SK-N-SH (cell line): ENCODE data around the gene RPS6KB2. TPM values are rescaled to one million over a fixed set of nuclear protein-coding genes. Genes with fewer than 3 reads are reported as not detected.

ENCODE experiments used
- CTCF ChIA-PET: fragments of 300-600, 350-600 bp; formaldehyde crosslinking; extraction: SDS; loops from one replicate; lab custom pipeline; 2021; lab: Yijun Ruan, JAX
- POLR2A ChIA-PET: fragments of 350-600 bp; sonication (Branson Sonifier 250); formaldehyde crosslinking; extraction: SDS; loops from one replicate; lab custom pipeline; 2020; ENCODE audit warnings: antibody characterized with exemption, inconsistent platforms; lab: Yijun Ruan, JAX
- DNase-seq: peaks from one replicate; pipeline ENCODE4 v3.0.0; 2012
- H2AFZ ChIP-seq: fragments of 200-600 bp; sonication (generic); 2 replicates; pipeline ENCODE4 v1.8.1; 2016; ENCODE audit warnings: antibody characterized with exemption, mild to moderate bottlenecking, low read depth
- H3F3A ChIP-seq: fragments of 200-600 bp; sonication (generic); replicated peaks from 2 replicates; pipeline ENCODE3; 2016; ENCODE audit warnings: antibody characterized with exemption, mild to moderate bottlenecking; ENCODE audit not compliant: insufficient read depth
- H3K27ac ChIP-seq, 2 experiments: fragments of 200-500 bp in 1 of 2; fragments of 200-600 bp in 1 of 2; sonication (Bioruptor generic) in 1 of 2; sonication (generic), shearing (Covaris generic) in 1 of 2; 2 replicates each; pipeline versions ENCODE4 v1.5.1 to v1.6.1; 2014 to 2016; ENCODE audit warnings: low read depth in 2 of 2, inconsistent platforms in 1 of 2, low read length in 1 of 2, mild to moderate bottlenecking in 1 of 2, mixed read lengths in 1 of 2
- H3K27me3 ChIP-seq: fragments of 200-600 bp; sonication (generic), shearing (Covaris generic); 2 replicates; pipeline ENCODE4 v1.6.1; 2016; ENCODE audit warnings: mixed run types; ENCODE audit not compliant: insufficient read depth
- H3K36me3 ChIP-seq, 2 experiments: fragments of 200-500 bp in 1 of 2; fragments of 200-600 bp in 1 of 2; sonication (Bioruptor generic) in 1 of 2; sonication (generic) in 1 of 2; replicated peaks in 1 of 2; 2 replicates each; pipeline versions ENCODE3 to v1.5.1; 2014 to 2016; ENCODE audit warnings: low read length in 1 of 2, mild to moderate bottlenecking in 1 of 2; ENCODE audit not compliant: insufficient read depth in 2 of 2, control insufficient read depth in 1 of 2
- H3K4me1 ChIP-seq, 2 experiments: fragments of 200-500 bp in 1 of 2; fragments of 200-600 bp in 1 of 2; sonication (Bioruptor generic) in 1 of 2; sonication (generic), shearing (Covaris generic) in 1 of 2; 2 replicates each; pipeline versions ENCODE4 v1.5.1 to v1.6.1; 2014 to 2016; ENCODE audit warnings: low read depth in 1 of 2, low read length in 1 of 2, mixed run types in 1 of 2; ENCODE audit not compliant: insufficient read depth in 2 of 2, control insufficient read depth in 1 of 2
- H3K4me2 ChIP-seq: fragments of 200-600 bp; sonication (generic), shearing (Covaris generic); 2 replicates; pipeline ENCODE4 v1.6.1; 2017; ENCODE audit warnings: mixed run types
- H3K4me3 ChIP-seq, 2 experiments: fragments of 200-500 bp in 1 of 2; fragments of 200-600 bp in 1 of 2; sonication (Bioruptor generic) in 1 of 2; sonication (generic), shearing (Covaris generic) in 1 of 2; 2 replicates each; pipeline versions ENCODE4 v1.5.1 to v1.8.1; 2014 to 2016; ENCODE audit warnings: low read depth in 2 of 2, inconsistent platforms in 1 of 2, low read length in 1 of 2, mild to moderate bottlenecking in 1 of 2, mixed read lengths in 1 of 2, moderate library complexity in 1 of 2
- H3K79me2 ChIP-seq: fragments of 200-600 bp; sonication (generic); 2 replicates; pipeline ENCODE4 v1.8.1; 2017; ENCODE audit warnings: mild to moderate bottlenecking; ENCODE audit not compliant: insufficient read depth
- H3K9ac ChIP-seq: fragments of 200-600 bp; sonication (generic); 2 replicates; pipeline ENCODE4 v1.6.1; 2017; ENCODE audit warnings: mixed run types
- H3K9me2 ChIP-seq: fragments of 200-600 bp; sonication (generic); 2 replicates; pipeline ENCODE4 v1.6.1; 2017; ENCODE audit warnings: mixed run types
- H3K9me3 ChIP-seq: fragments of 200-600 bp; sonication (generic); 2 replicates; pipeline ENCODE4 v1.6.1; 2017; ENCODE audit warnings: mixed run types, mild to moderate bottlenecking, moderate library complexity
- H4K20me1 ChIP-seq: fragments of 200-600 bp; sonication (generic); 2 replicates; pipeline ENCODE4 v1.6.1; 2017; ENCODE audit warnings: mild to moderate bottlenecking, mixed run types; ENCODE audit not compliant: insufficient read depth
- CHD2 ChIP-seq: fragments of 150-350 bp; IDR thresholded peaks from 2 replicates; pipeline ENCODE4 v1.6.1; 2018; ENCODE audit warnings: low read length; ENCODE audit not compliant: partially characterized antibody
- FOXJ3 ChIP-seq: sonication (generic); formaldehyde crosslinking; IDR thresholded peaks from 2 replicates; pipeline ENCODE4 v1.5.1; 2020; ENCODE audit warnings: mild to moderate bottlenecking, missing genetic modification reagents
- FOXM1 ChIP-seq: IDR thresholded peaks from 2 replicates; pipeline ENCODE4 v1.4.0; 2012; ENCODE audit warnings: low read depth, mild to moderate bottlenecking
- GATA2 ChIP-seq: sonication (generic); formaldehyde crosslinking; IDR thresholded peaks from 2 replicates; pipeline ENCODE4 v1.5.0; 2020; ENCODE audit warnings: mild to moderate bottlenecking, missing genetic modification reagents
- MXI1 ChIP-seq: IDR thresholded peaks from 2 replicates; pipeline ENCODE4 v1.6.1; 2012; ENCODE audit warnings: mild to moderate bottlenecking, low read depth, low read length, improper control_type of control experiment
- NFIC ChIP-seq: IDR thresholded peaks from 2 replicates; pipeline ENCODE4 v1.4.0; 2012; ENCODE audit warnings: borderline replicate concordance
- NRF1 ChIP-seq: IDR thresholded peaks from 2 replicates; pipeline ENCODE4 v1.6.1; 2012; ENCODE audit warnings: low read depth, mild to moderate bottlenecking, low read length
- RAD21 ChIP-seq: IDR thresholded peaks from 2 replicates; pipeline ENCODE4 v1.6.1; 2012; ENCODE audit warnings: mild to moderate bottlenecking, low read length
- RFX5 ChIP-seq: IDR thresholded peaks from 2 replicates; pipeline ENCODE4 v1.6.1; 2012; ENCODE audit warnings: mild to moderate bottlenecking, improper control_type of control experiment, low read length
- RXRA ChIP-seq: IDR thresholded peaks from 2 replicates; pipeline ENCODE4 v1.4.0; 2012; ENCODE audit warnings: low read depth, mild to moderate bottlenecking, borderline replicate concordance
- SIN3A ChIP-seq: IDR thresholded peaks from 2 replicates; pipeline ENCODE4 v1.6.1; 2012; ENCODE audit warnings: low read depth, mild to moderate bottlenecking, low read length, moderate library complexity, borderline replicate concordance
- SMC3 ChIP-seq: IDR thresholded peaks from 2 replicates; pipeline ENCODE4 v1.6.1; 2012; ENCODE audit warnings: low read depth, low read length, improper control_type of control experiment
- USF1 ChIP-seq: IDR thresholded peaks from 2 replicates; pipeline ENCODE4 v1.4.0; 2012; ENCODE audit warnings: low read depth, borderline replicate concordance
- YY1 ChIP-seq: IDR thresholded peaks from 2 replicates; pipeline ENCODE4 v1.4.0; 2012; ENCODE audit warnings: low read depth, mild to moderate bottlenecking
- WGBS: methylation state at CpG from one replicate; pipeline ENCODE4 v1.1.6; 2017; ENCODE audit warnings: low lambda C conversion rate; 5-methylcytosine and 5-hydroxymethylcytosine counted together
- polyA plus RNA-seq, 3 experiments: library from polyadenylated mRNA; depleted of rRNA; stranded (reverse); fragments of >200 nt; gene quantifications; 2 replicates each; pipeline ENCODE4 v1.2.3, GENCODE V29; 2012
- TF ChIP-seq, protein P1 (sequence below): IDR thresholded peaks from 2 replicates; pipeline ENCODE4; 2012
- TF ChIP-seq, protein P2 (sequence below): fragments of 150-350 bp; IDR thresholded peaks from 2 replicates; pipeline ENCODE4 v1.6.1; 2016; ENCODE audit warnings: mild to moderate bottlenecking, low read depth, low read length
- TF ChIP-seq, protein P3 (sequence below): IDR thresholded peaks from 2 replicates; pipeline ENCODE4 v1.6.1; 2012; ENCODE audit warnings: mild to moderate bottlenecking, low read depth, low read length, moderate library complexity

Gene RPS6KB2
- polyA plus RNA-seq, 1 of the 3 experiments (the other 2 are of a cell fraction) = 52.0 TPM

DNA sequence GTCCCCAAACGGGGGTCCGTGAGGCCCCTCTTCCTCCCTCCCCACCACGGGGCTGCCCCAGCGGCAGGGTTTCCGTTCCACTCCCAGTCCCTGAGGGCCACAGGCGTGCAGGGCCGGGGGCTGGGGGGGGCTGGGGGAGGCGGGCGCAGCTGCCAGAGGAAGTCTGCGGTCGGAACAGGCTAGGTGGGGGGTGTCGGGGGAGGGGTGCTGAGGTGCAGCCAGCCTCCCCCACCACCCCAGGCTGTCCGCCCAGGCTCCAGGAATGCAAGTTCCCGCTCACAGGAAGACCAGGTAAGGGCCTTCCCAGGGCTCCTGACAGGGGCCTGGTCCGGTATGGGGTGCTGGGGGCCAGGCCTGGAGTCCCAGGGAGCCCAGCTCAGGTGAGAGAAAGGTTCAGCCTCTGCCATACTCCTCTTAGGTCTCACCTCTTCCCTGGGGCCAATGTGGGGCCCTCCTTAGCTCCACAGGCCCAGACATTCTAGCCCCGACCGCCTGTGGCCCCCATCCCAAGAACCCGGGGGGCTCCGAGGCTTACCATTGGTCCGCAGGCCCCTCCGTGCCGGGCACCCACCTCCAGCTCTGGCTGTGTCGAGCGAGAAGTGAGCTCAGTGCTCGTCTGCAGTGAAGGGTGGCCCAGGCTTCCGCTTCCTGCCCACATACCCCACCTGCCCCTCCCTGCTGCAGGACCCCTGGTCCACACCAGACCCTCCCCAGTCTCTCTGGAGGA, 9.0 kb downstream of the RPS6KB2 start, which contains the start of gene PTPRCAP:
Gene PTPRCAP, minus strand, starts transcription at position 601 of the 727 bp plus-strand sequence. Its CDS starts 63 bp downstream, at position 538.
- CTCF ChIA-PET = no interaction called here
- Histone ChIP-seq H3K4me3 (no peak within 1 kb of the TSS), H3K4me2 (no peak within 1 kb of the TSS), H3F3A (no peaks in the 10 kb centered on the region), H3K27ac (no peak within 1 kb of the TSS), H2AFZ (no peak within 1 kb of the TSS), H3K27me3 (no peaks in the 10 kb centered on the region), H3K9ac (no peak within 1 kb of the TSS), H4K20me1 (no peaks in the 10 kb centered on the region), H3K9me3 (no peaks in the 10 kb centered on the region), H3K36me3 (peaks cover 3 to 54% of the 10 kb centered on the region in 2 experiments), H3K79me2 (peaks cover 2% of the 10 kb centered on the region; the same call in 1 of the 2 replicates), H3K4me1 (peaks cover 0 to 5% of the 10 kb centered on the region in 2 experiments; a peak in 2 of 4 replicates), H3K9me2 (no peaks in the 10 kb centered on the region)
- TF ChIP-seq YY1 = no peak
- no peak for TF ChIP-seq RFX5
- no peak for TF ChIP-seq RXRA
- no peak for TF ChIP-seq USF1
- no peak for TF ChIP-seq FOXJ3 (CRISPR knock-in tag)
- no peak for TF ChIP-seq RAD21
- no peak for TF ChIP-seq FOXM1
- TF ChIP-seq, protein P1, sequence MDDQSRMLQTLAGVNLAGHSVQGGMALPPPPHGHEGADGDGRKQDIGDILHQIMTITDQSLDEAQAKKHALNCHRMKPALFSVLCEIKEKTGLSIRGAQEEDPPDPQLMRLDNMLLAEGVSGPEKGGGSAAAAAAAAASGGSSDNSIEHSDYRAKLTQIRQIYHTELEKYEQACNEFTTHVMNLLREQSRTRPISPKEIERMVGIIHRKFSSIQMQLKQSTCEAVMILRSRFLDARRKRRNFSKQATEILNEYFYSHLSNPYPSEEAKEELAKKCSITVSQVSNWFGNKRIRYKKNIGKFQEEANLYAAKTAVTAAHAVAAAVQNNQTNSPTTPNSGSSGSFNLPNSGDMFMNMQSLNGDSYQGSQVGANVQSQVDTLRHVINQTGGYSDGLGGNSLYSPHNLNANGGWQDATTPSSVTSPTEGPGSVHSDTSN = no peak
- TF ChIP-seq NRF1 = no peak
- no peak for TF ChIP-seq CHD2
- TF ChIP-seq, protein P2, sequence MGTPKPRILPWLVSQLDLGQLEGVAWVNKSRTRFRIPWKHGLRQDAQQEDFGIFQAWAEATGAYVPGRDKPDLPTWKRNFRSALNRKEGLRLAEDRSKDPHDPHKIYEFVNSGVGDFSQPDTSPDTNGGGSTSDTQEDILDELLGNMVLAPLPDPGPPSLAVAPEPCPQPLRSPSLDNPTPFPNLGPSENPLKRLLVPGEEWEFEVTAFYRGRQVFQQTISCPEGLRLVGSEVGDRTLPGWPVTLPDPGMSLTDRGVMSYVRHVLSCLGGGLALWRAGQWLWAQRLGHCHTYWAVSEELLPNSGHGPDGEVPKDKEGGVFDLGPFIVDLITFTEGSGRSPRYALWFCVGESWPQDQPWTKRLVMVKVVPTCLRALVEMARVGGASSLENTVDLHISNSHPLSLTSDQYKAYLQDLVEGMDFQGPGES = no peak
- TF ChIP-seq SMC3 = no peak
- no peak for TF ChIP-seq SIN3A
- no peak for DNase-seq
- WGBS = 88% methylated on average over 5 of the region's 26 CpGs
- POLR2A ChIA-PET = interaction anchor here (1.0 kb wide), 1 partner anchor 9 kb away, joined by 3 read pairs; the partner anchor contains the start of gene RPS6KB2

DNA sequence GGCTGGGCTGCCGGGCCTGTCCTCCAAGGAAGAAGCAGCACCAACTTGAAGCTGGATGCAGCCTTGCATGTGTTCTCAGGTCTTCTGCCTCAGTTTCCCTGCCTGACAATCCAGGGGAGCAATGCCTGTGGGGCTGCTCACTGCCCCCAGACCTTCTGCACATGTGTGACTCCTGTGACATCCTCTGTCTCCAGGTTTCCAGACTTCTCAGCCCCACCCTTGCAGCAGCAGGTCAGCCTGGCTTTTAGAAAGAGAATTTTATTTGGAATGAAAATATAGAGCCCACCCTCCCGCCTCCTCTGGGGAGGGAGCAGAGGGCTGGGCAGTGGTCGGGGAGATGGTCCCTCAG, 9.5 kb downstream of the RPS6KB2 start:
- Histone ChIP-seq H3K4me3 (no peak overlapping the region), H3K4me2 (no peak overlapping the region), H3K27ac (no peak overlapping the region), H3F3A (no peaks in the 10 kb centered on the region), H3K9me3 (no peaks in the 10 kb centered on the region), H3K9ac (no peak overlapping the region), H3K9me2 (no peaks in the 10 kb centered on the region), H3K4me1 (peaks cover 4 to 11% of the 10 kb centered on the region in 2 experiments; a peak in 2 of 4 replicates), H4K20me1 (no peaks in the 10 kb centered on the region)
- WGBS = 89% methylated on average over 3 of the region's 3 CpGs
- POLR2A ChIA-PET = interaction anchor here (0.8 to 1.0 kb wide), 2 partner anchors 9 kb away, joined by 3 to 4 read pairs; partner anchors contain the start of gene RPS6KB2
- DNase-seq = no peak
- no peak for TF ChIP-seq YY1
- no peak for TF ChIP-seq MXI1
- TF ChIP-seq RAD21 = no peak
- no peak for TF ChIP-seq USF1
- TF ChIP-seq, protein P3, sequence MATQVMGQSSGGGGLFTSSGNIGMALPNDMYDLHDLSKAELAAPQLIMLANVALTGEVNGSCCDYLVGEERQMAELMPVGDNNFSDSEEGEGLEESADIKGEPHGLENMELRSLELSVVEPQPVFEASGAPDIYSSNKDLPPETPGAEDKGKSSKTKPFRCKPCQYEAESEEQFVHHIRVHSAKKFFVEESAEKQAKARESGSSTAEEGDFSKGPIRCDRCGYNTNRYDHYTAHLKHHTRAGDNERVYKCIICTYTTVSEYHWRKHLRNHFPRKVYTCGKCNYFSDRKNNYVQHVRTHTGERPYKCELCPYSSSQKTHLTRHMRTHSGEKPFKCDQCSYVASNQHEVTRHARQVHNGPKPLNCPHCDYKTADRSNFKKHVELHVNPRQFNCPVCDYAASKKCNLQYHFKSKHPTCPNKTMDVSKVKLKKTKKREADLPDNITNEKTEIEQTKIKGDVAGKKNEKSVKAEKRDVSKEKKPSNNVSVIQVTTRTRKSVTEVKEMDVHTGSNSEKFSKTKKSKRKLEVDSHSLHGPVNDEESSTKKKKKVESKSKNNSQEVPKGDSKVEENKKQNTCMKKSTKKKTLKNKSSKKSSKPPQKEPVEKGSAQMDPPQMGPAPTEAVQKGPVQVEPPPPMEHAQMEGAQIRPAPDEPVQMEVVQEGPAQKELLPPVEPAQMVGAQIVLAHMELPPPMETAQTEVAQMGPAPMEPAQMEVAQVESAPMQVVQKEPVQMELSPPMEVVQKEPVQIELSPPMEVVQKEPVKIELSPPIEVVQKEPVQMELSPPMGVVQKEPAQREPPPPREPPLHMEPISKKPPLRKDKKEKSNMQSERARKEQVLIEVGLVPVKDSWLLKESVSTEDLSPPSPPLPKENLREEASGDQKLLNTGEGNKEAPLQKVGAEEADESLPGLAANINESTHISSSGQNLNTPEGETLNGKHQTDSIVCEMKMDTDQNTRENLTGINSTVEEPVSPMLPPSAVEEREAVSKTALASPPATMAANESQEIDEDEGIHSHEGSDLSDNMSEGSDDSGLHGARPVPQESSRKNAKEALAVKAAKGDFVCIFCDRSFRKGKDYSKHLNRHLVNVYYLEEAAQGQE = no peak
- no peak for TF ChIP-seq GATA2 (CRISPR knock-in tag)
- no peak for TF ChIP-seq NFIC
- TF ChIP-seq, all 33 proteins: peak for 0
- Histone ChIP-seq H3K36me3 (peaks cover 1 to 49% of the 10 kb centered on the region in 2 experiments), H3K79me2 (peaks cover 7% of the 10 kb centered on the region; the same call in 1 of the 2 replicates), H2AFZ (no peak overlapping the region), H3K27me3 (no peaks in the 10 kb centered on the region)
- CTCF ChIA-PET = no interaction called here
